ENCODE measurements around the gene PRKACB. TPM values are rescaled to one million over a fixed set of nuclear protein-coding genes. Genes with fewer than 3 reads are reported as not detected.

Gene PRKACB
- total RNA-seq, 1 experiment from 2014 or later: 12.8 TPM

DNA sequence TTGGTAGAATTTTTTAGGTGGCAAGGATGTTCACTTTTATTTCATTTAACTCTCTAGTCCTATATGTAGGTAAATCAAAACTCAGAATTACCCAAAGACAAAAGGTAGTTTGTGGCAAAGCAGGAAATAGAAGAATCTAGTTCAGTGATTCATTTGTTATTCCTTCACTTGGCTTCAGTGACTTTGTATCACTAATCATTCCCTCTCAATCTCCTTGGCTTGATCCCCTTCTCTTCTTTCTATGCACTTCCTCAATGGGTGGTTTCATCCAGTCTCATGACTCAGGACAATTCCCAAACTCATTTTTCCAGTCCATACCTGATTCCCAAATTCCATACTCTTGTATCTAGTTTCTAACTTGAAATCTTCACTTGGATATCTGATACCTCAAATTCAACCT is 64.9 kb downstream of the PRKACB start:
- ChIA-PET POLR2A (no interaction called here), CTCF (no interaction called here)
- intact Hi-C loops (cut with micrococcal nuclease): no loop called here
- H3K4me3 Mint-ChIP-seq (ENCODE audit: unreplicated experiment): no peak overlapping the region
- H3K9me3 Mint-ChIP-seq (ENCODE audit: unreplicated experiment): no peaks in the 10 kb centered on the region
- no peaks in the 10 kb centered on the region for H3K4me1 Mint-ChIP-seq (ENCODE audit: insufficient read depth, unreplicated experiment)
- no peak overlapping the region for H3K27ac Mint-ChIP-seq (ENCODE audit: low read depth, unreplicated experiment)
- H3K36me3 Mint-ChIP-seq (ENCODE audit: insufficient read depth, unreplicated experiment): peaks cover 7% of the 10 kb centered on the region
- no TSS peak for BruUV-seq (replicated peaks)
- no peak for DNase-seq (ENCODE audit: unreplicated experiment)
- no peaks in the 10 kb centered on the region for H3K27me3 Mint-ChIP-seq (ENCODE audit: insufficient read depth, unreplicated experiment)
- TF ChIP-seq, protein P1, sequence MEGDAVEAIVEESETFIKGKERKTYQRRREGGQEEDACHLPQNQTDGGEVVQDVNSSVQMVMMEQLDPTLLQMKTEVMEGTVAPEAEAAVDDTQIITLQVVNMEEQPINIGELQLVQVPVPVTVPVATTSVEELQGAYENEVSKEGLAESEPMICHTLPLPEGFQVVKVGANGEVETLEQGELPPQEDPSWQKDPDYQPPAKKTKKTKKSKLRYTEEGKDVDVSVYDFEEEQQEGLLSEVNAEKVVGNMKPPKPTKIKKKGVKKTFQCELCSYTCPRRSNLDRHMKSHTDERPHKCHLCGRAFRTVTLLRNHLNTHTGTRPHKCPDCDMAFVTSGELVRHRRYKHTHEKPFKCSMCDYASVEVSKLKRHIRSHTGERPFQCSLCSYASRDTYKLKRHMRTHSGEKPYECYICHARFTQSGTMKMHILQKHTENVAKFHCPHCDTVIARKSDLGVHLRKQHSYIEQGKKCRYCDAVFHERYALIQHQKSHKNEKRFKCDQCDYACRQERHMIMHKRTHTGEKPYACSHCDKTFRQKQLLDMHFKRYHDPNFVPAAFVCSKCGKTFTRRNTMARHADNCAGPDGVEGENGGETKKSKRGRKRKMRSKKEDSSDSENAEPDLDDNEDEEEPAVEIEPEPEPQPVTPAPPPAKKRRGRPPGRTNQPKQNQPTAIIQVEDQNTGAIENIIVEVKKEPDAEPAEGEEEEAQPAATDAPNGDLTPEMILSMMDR (IDR thresholded peaks at IDR 0.05; ENCODE audit: unreplicated experiment): no peak

DNA sequence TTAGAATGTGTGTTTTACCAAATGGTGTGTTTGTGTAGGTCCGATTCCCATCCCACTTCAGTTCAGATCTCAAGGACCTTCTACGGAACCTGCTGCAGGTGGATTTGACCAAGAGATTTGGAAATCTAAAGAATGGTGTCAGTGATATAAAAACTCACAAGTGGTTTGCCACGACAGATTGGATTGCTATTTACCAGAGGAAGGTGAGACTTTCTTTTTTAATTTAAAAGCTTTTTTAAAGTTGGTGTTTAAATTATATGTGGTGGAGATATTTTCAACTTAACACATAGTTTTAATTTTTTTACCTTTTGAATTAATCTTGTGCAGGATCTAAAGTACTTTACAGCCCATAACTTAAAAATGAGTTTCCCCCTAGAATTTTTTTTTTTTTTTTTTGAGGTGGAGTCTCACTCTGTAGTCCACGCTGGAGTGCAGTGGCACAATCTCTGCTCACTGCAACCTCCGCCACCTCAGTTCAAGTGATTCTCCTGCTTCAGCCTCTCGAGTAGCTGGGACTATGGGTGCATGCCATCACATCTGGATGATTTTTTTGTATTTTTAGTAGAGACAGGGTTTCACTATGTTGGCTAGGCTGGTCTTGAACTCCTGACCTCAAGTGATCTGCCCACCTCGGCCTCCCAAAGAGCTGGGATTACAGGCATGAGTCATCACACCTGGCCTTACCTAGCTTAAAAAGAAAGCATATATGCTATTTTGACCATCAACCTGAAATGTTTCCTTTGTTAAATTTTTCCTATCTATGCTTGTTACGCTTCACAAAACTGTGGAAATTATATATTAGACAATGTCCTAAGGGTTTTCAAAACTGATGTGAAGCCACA is 70.3 kb downstream of the PRKACB start:
- TF ChIP-seq, protein P1 (IDR thresholded peaks at IDR 0.05; ENCODE audit: unreplicated experiment): no peak
- intact Hi-C loops (cut with micrococcal nuclease): no loop called here
- Mint-ChIP-seq H3K27me3 (ENCODE audit: insufficient read depth, unreplicated experiment) (no peaks in the 10 kb centered on the region), H3K4me3 (ENCODE audit: unreplicated experiment) (no peak overlapping the region), H3K27ac (ENCODE audit: low read depth, unreplicated experiment) (no peak overlapping the region), H3K36me3 (ENCODE audit: insufficient read depth, unreplicated experiment) (no peaks in the 10 kb centered on the region), H3K4me1 (ENCODE audit: insufficient read depth, unreplicated experiment) (no peaks in the 10 kb centered on the region), H3K9me3 (ENCODE audit: unreplicated experiment) (no peaks in the 10 kb centered on the region)
- DNase-seq (ENCODE audit: unreplicated experiment): no peak
- POLR2A ChIA-PET: interaction anchor here (0.7 kb wide), 1 partner anchor 23 kb away, joined by 3 read pairs; no protein-coding TSS in a partner anchor
- CTCF ChIA-PET: interaction anchor here (0.6 kb wide), 1 partner anchor 193 kb away, joined by 3 read pairs; no protein-coding TSS in a partner anchor
- no TSS peak for BruUV-seq (replicated peaks)

DNA sequence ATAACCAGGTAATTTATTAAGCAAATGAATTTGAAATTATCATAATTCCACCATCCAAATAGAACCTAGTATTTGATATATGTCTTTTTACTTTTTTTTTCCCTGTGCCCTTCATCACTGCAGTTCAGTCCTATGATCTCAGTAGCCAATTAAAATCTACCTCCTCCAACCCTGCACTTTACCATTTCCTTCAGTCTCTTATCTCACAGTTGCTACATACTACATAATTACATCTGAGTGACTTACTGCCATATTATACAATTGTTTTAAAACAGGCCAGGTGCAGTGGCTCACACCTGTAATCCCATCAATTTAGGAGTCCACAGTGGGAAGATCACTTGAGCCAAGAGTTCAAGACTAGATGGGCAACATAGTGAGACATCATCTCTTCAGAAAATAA is 73.2 kb downstream of the PRKACB start:
- POLR2A ChIA-PET: no interaction called here

DNA sequence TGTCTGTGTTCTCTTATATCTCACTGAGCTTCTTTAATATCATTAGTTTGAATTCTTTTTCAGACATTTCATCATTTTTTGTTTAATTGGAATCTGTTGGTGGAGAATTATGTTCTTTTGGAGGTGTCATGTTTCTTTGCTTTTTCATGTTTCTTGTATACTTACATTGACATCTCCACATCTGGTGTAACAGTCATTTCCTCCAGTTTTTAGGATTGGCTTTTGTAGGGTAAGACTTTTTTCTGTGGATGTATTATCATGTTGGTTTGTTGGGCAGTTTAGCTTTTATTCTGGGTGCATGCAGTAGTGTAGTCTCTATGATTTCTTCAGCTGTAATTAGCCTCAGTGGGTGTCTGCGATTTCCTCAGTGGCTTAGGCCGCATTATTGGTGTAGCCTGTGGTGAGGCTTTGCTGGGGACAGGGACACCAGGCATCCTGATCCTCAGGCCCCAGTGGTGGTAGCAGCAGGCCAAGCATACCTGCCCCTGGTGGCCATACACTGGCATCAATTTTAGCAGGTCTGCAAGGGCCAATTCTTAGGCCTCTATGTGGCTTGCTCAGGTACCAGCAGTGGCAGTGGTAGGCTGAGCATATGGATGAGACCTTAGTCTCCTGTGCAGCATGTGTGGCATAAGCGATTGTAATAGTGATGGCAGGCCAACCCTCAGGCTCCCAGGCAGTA is 79.8 kb downstream of the PRKACB start:
- ChIA-PET POLR2A (no interaction called here), CTCF (interaction anchor here (1.0 kb wide), 1 partner anchor 89 kb away, joined by 3 read pairs; no protein-coding TSS in a partner anchor)
- DNase-seq (ENCODE audit: unreplicated experiment): no peak
- intact Hi-C loops (cut with micrococcal nuclease): no loop called here
- Mint-ChIP-seq H3K4me3 (ENCODE audit: unreplicated experiment) (no peak overlapping the region), H3K27me3 (ENCODE audit: insufficient read depth, unreplicated experiment) (no peaks in the 10 kb centered on the region), H3K4me1 (ENCODE audit: insufficient read depth, unreplicated experiment) (peaks cover 8% of the 10 kb centered on the region), H3K36me3 (ENCODE audit: insufficient read depth, unreplicated experiment) (no peaks in the 10 kb centered on the region), H3K27ac (ENCODE audit: low read depth, unreplicated experiment) (no peak overlapping the region), H3K9me3 (ENCODE audit: unreplicated experiment) (peaks cover 15% of the 10 kb centered on the region)
- BruUV-seq (replicated peaks): no TSS peak
- TF ChIP-seq, protein P1 (IDR thresholded peaks at IDR 0.05; ENCODE audit: unreplicated experiment): no peak

More for the DNA sequence above, 73.2 kb downstream of the PRKACB start:
- no peak overlapping the region for H3K4me3 Mint-ChIP-seq (ENCODE audit: unreplicated experiment)
- peaks cover 4% of the 10 kb centered on the region for H3K4me1 Mint-ChIP-seq (ENCODE audit: insufficient read depth, unreplicated experiment)
- no peaks in the 10 kb centered on the region for H3K36me3 Mint-ChIP-seq (ENCODE audit: insufficient read depth, unreplicated experiment)
- TF ChIP-seq, protein P1 (IDR thresholded peaks at IDR 0.05; ENCODE audit: unreplicated experiment): no peak
- BruUV-seq (replicated peaks): no TSS peak
- no peak for DNase-seq (ENCODE audit: unreplicated experiment)
- intact Hi-C loops (cut with micrococcal nuclease): no loop called here
- H3K27me3 Mint-ChIP-seq (ENCODE audit: insufficient read depth, unreplicated experiment): no peaks in the 10 kb centered on the region
- CTCF ChIA-PET: interaction anchor here (0.7 kb wide), 1 partner anchor 718 kb away, joined by 4 read pairs; no protein-coding TSS in a partner anchor
- no peak overlapping the region for H3K27ac Mint-ChIP-seq (ENCODE audit: low read depth, unreplicated experiment)
- peaks cover 3% of the 10 kb centered on the region for H3K9me3 Mint-ChIP-seq (ENCODE audit: unreplicated experiment)

All from MCF 10A (cell line).